Thoracic aorta (tissue), 2 donors: ENCODE data around the gene TBPL1. TPM values are rescaled to one million over a fixed set of nuclear protein-coding genes. Genes with fewer than 3 reads are reported as not detected.

ENCODE experiments used
- ATAC-seq: fragments of 150-250 bp; one replicate; pipeline ENCODE4 v1.8.0; 2017; ENCODE audit warnings: low read depth; ENCODE audit not compliant: insufficient number of reproducible peaks, low FRiP score
- DNase-seq: peaks from one replicate; pipeline ENCODE4 v3.0.0-alpha.2; 2020; ENCODE audit warnings: low spot score
- H3K27ac ChIP-seq, 2 donors: fragments of 200-600 bp; sonication (generic); 1 replicate in 1 of 2; 2 replicates in 1 of 2; pipeline ENCODE4 v1.5.1; 2016; ENCODE audit warnings: mild to moderate bottlenecking in 2 of 2, moderate library complexity in 2 of 2
- H3K27me3 ChIP-seq: fragments of 200-600 bp; sonication (generic); replicated peaks from 2 replicates; pipeline ENCODE4 v1.6.0; 2016; ENCODE audit warnings: mild to moderate bottlenecking; ENCODE audit not compliant: insufficient read depth
- H3K36me3 ChIP-seq: fragments of 200-600 bp; sonication (generic); one replicate; pipeline ENCODE4 v1.5.1; 2016
- H3K4me1 ChIP-seq, 2 donors: fragments of 200-600 bp; sonication (generic); 1 replicate in 1 of 2; 2 replicates in 1 of 2; pipeline versions ENCODE4 v1.5.1 to v1.6.0; 2016; ENCODE audit warnings: low read depth in 2 of 2, mild to moderate bottlenecking in 1 of 2; ENCODE audit not compliant: control insufficient read depth in 1 of 2
- H3K4me3 ChIP-seq: fragments of 200-600 bp; sonication (generic); 2 replicates; pipeline ENCODE4 v1.5.1; 2016; ENCODE audit warnings: mild to moderate bottlenecking
- H3K9me3 ChIP-seq: fragments of 200-600 bp; sonication (generic); 2 replicates; pipeline ENCODE4 v1.5.1; 2016
- total RNA-seq, 2 donors: library from RNA; depleted of rRNA; stranded (reverse); fragments of >200 nt; gene quantifications; one replicate each; pipeline versions ENCODE4 v1.1.0 to v1.2.3, GENCODE V29; 2016
- TF ChIP-seq, protein P1 (sequence below): fragments of 200-600 bp; sonication (generic); IDR thresholded peaks from one replicate; pipeline ENCODE4 v1.5.1; 2019; ENCODE audit warnings: antibody characterized with exemption

TBPL1 gene
- total RNA-seq, 2 donors from 2014 or later: 6.1 to 8.5 TPM

DNA sequence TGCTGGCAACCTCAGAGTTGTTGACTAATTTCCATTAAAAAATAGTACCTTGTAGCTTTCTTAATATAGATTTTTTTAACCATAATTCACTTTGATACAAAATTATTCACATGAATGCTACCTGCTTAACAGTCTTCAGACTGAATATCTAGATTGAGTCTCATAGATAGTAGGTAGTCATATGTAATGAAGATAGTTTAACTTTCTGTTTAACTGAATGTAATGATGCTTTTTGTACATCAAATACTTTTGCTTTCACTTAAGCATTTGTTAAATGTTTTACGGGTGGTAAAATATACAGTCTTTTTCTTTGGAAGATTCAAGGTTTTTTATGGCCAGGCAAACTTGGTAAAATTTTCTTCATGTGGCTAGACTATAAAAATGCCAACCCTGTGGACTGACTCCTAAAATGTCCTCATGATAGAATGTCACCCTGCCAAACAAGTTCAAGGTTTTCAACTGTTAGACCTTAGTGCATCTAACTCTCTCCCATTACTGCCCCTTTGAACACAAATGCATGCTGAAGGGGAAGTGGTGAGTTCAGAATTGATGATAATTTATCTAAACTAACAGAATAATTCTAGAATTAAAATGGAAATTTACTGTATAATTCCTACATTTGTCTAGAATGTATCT, 16.4 kb downstream of the TBPL1 start:
- Histone ChIP-seq H3K4me1 (peaks cover 10 to 22% of the 10 kb centered on the region in 2 donors), H3K9me3 (no peaks in the 10 kb centered on the region), H3K27ac (no peak overlapping the region), H3K27me3 (no peaks in the 10 kb centered on the region), H3K4me3 (no peak overlapping the region), H3K36me3 (no peaks in the 10 kb centered on the region)
- DNase-seq (no peak), ATAC-seq (no peak)
- TF ChIP-seq, protein P1, sequence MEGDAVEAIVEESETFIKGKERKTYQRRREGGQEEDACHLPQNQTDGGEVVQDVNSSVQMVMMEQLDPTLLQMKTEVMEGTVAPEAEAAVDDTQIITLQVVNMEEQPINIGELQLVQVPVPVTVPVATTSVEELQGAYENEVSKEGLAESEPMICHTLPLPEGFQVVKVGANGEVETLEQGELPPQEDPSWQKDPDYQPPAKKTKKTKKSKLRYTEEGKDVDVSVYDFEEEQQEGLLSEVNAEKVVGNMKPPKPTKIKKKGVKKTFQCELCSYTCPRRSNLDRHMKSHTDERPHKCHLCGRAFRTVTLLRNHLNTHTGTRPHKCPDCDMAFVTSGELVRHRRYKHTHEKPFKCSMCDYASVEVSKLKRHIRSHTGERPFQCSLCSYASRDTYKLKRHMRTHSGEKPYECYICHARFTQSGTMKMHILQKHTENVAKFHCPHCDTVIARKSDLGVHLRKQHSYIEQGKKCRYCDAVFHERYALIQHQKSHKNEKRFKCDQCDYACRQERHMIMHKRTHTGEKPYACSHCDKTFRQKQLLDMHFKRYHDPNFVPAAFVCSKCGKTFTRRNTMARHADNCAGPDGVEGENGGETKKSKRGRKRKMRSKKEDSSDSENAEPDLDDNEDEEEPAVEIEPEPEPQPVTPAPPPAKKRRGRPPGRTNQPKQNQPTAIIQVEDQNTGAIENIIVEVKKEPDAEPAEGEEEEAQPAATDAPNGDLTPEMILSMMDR: no peak

DNA sequence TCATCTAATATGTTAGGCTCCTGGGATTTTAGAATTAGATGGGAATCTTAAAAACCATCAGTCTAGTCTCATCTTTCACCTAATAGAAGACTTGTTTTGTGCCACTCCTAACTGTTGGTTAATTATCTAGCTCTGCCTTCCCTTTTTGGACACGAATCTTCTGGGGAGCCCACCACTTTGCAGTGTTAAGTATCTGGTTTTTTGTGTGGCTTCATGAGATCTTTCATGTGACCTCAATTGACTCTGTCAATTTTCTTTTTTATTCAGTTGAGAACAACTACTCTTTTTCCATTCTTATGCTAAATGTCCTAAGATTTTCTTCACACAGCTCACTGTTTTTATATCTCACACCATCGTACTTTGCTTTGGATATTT, 16.9 kb downstream of the TBPL1 start:
- Histone ChIP-seq H3K27ac (no peak overlapping the region), H3K36me3 (no peaks in the 10 kb centered on the region), H3K4me3 (no peak overlapping the region), H3K27me3 (no peaks in the 10 kb centered on the region), H3K9me3 (no peaks in the 10 kb centered on the region), H3K4me1 (peaks cover 10 to 22% of the 10 kb centered on the region in 2 donors)
- TF ChIP-seq, protein P1: no peak
- DNase-seq: no peak
- ATAC-seq: no peak

DNA sequence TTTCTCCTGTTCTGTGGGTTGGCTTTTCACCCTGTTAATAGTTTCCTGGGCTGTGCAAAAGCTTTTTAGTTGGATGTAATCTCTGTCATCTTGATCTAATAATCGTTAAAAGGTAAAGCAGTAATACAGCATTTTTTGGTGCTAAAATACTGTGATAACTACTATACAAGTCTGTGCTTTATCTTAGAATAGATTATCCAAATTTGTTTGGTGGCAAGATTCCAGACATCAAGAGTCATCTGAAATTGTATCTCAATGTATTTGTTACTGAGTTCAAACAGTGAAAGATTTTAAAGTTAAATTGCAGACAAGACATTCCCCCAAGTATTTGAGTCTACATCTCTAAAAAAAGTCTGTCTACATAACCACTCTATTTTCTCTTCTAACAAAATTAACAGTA, 18.8 kb downstream of the TBPL1 start:
- Histone ChIP-seq H3K9me3 (no peaks in the 10 kb centered on the region), H3K36me3 (no peaks in the 10 kb centered on the region), H3K27me3 (no peaks in the 10 kb centered on the region), H3K27ac (no peak overlapping the region), H3K4me1 (peaks cover 10 to 25% of the 10 kb centered on the region in 2 donors), H3K4me3 (no peak overlapping the region)
- ATAC-seq: no peak
- TF ChIP-seq, protein P1: no peak
- no peak for DNase-seq

DNA sequence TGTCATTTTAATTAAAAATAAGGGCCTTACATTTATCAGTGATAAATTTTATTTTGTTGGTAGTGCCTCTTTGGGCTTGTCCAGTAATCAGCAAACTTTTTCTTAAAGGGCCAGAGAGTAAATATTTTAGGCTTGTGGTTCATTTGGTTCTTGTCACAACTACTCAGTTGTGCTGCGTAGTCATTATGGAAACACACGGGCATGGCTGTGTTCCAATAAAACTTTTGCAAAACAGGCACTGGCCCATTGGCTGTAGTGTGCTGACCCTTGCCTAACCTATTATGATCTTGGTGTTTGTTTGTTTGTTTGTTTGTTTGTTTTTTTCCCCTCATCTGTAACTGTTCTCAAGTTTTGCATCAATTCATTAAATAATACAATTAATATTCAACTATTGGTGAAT, 19.4 kb downstream of the TBPL1 start:
- H3K27ac ChIP-seq: no peak overlapping the region
- no peak for ATAC-seq

DNA sequence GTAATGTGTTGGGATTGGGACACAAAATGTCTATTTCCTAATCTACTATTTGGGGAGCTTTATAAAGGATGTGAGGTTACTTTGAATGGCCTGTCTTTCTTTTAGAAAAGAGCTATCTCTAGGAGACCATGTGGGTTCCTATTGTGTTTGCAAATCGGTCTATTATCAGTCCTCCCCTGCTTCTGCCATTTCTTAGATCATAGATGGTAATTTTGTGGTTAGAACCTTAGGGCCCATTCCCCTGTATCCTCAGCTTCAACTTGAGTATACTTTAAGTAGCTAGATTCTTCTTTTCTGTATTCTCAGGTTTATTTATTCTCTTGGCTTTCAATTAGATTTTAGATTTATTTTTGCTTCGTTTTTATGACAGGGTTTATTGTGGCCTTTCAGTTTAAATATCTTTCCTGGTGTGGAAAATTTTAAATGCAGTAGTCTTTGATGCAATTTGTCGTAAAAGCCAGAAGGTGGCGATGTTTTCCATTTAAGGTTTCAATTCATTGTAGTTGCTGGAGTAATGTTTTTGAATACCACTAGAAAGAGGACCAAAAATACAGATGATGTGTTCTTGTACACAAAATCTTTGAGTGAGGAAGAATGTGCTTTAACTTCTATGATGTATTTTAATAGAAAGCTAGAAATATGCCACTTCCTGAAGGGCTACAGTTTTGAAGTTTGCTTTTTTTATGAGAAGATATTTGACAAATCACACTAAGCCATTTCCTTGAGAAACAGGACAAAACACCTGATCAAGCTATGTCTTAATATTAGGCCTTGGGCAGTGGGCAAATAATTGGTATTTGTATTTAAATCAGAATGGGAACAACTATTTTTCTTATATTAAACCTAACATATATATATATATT, 20.3 kb downstream of the TBPL1 start:
- no peaks in the 10 kb centered on the region for H3K9me3 ChIP-seq
- no peak overlapping the region for H3K27ac ChIP-seq
- no peaks in the 10 kb centered on the region for H3K36me3 ChIP-seq
- no peak for ATAC-seq
- TF ChIP-seq, protein P1: peak; percentile 67
- H3K4me1 ChIP-seq: peaks cover 11 to 34% of the 10 kb centered on the region in 2 donors
- H3K27me3 ChIP-seq: no peaks in the 10 kb centered on the region
- DNase-seq: no peak
- H3K4me3 ChIP-seq: no peak overlapping the region

More for the DNA sequence above, 19.4 kb downstream of the TBPL1 start:
- H3K36me3 ChIP-seq: no peaks in the 10 kb centered on the region
- peaks cover 10 to 25% of the 10 kb centered on the region in 2 donors for H3K4me1 ChIP-seq
- H3K4me3 ChIP-seq: no peak overlapping the region
- no peak for DNase-seq
- no peaks in the 10 kb centered on the region for H3K9me3 ChIP-seq
- no peaks in the 10 kb centered on the region for H3K27me3 ChIP-seq
- TF ChIP-seq, protein P1: no peak
